ENCODE data around the gene PODN. TPM values are rescaled to one million over a fixed set of nuclear protein-coding genes. Genes with fewer than 3 reads are reported as not detected.

The PODN gene
- total and polyA plus RNA-seq, 2 donors (not counting 3 experiments of a cell fraction or from before 2014, with no cell fraction given) = 1.3 to 1.5 TPM

- H3K4me3 ChIP-seq (replicated peaks in 1 of 3; ENCODE audit: insufficient read depth in 1 of 3, low read depth in 1 of 3, low read length in 3 of 3) = no peak overlapping the region
- CTCF ChIA-PET = interaction anchor here (1.5 kb wide), 1 partner anchor 10 kb away, joined by 4 read pairs; no protein-coding TSS in a partner anchor
- no peak overlapping the region for H2AFZ ChIP-seq (ENCODE audit: low read depth, low read length)
- DNase-seq (ENCODE audit: low read depth, low spot score) = no peak
- H3K4me2 ChIP-seq (ENCODE audit: insufficient read depth, low read length) = no peak overlapping the region
- no peaks in the 10 kb centered on the region for H3K79me2 ChIP-seq (ENCODE audit: control insufficient read depth, insufficient read depth, low read length)
- TF ChIP-seq POLR2A (IDR thresholded peaks at IDR 0.05; ENCODE audit: low read depth, low read length) (no peak), MYC (IDR thresholded peaks at IDR 0.05; ENCODE audit: low read depth, low read length) (no peak), POLR2AphosphoS5 (IDR thresholded peaks at IDR 0.05; ENCODE audit: insufficient read depth, low read depth, low read length) (no peak)
- TF ChIP-seq, protein P1, sequence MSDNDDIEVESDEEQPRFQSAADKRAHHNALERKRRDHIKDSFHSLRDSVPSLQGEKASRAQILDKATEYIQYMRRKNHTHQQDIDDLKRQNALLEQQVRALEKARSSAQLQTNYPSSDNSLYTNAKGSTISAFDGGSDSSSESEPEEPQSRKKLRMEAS (IDR thresholded peaks at IDR 0.05; ENCODE audit: insufficient read depth, insufficient read length) = no peak
- no peak for FAIRE-seq
- POLR2A ChIA-PET = no interaction called here
- H3K27ac ChIP-seq (ENCODE audit: insufficient read depth, low read depth, low read length) = no peak overlapping the region
- no peaks in the 10 kb centered on the region for H3K9me1 ChIP-seq (replicated peaks; ENCODE audit: control insufficient read depth, extremely low read depth, insufficient read depth, low read length)
- H3K9me3 ChIP-seq (replicated peaks; ENCODE audit: control insufficient read depth, insufficient read depth, low read length) = no peaks in the 10 kb centered on the region
- no peaks in the 10 kb centered on the region for H3K4me1 ChIP-seq (ENCODE audit: control insufficient read depth, extremely low read depth, insufficient read depth, low read length)
- H3K9ac ChIP-seq (replicated peaks; ENCODE audit: extremely low read depth, insufficient read depth, low read length) = no peak overlapping the region
- H3K36me3 ChIP-seq (ENCODE audit: control insufficient read depth in 2 of 2, extremely low read depth in 1 of 2, insufficient read depth in 2 of 2, low read length in 2 of 2) = no peaks in the 10 kb centered on the region
- H3K27me3 ChIP-seq (ENCODE audit: control insufficient read depth in 2 of 2, insufficient read depth in 2 of 2, low read length in 2 of 2) = no peaks in the 10 kb centered on the region
- H4K20me1 ChIP-seq (replicated peaks; ENCODE audit: control insufficient read depth, extremely low read depth, insufficient read depth, low read length) = no peaks in the 10 kb centered on the region
- intact Hi-C loops (cut with micrococcal nuclease) = no loop called here
- dilution Hi-C loops (cut with MboI; ENCODE audit: extremely low pct_ligation_motif_present, low sequenced_read_pairs) = no loop called here
- no TSS peak for BruUV-seq (replicated peaks)
Measured at GRCh38 chr1:53082826-53083455, 20.9 kb downstream of the PODN start.

DNA sequence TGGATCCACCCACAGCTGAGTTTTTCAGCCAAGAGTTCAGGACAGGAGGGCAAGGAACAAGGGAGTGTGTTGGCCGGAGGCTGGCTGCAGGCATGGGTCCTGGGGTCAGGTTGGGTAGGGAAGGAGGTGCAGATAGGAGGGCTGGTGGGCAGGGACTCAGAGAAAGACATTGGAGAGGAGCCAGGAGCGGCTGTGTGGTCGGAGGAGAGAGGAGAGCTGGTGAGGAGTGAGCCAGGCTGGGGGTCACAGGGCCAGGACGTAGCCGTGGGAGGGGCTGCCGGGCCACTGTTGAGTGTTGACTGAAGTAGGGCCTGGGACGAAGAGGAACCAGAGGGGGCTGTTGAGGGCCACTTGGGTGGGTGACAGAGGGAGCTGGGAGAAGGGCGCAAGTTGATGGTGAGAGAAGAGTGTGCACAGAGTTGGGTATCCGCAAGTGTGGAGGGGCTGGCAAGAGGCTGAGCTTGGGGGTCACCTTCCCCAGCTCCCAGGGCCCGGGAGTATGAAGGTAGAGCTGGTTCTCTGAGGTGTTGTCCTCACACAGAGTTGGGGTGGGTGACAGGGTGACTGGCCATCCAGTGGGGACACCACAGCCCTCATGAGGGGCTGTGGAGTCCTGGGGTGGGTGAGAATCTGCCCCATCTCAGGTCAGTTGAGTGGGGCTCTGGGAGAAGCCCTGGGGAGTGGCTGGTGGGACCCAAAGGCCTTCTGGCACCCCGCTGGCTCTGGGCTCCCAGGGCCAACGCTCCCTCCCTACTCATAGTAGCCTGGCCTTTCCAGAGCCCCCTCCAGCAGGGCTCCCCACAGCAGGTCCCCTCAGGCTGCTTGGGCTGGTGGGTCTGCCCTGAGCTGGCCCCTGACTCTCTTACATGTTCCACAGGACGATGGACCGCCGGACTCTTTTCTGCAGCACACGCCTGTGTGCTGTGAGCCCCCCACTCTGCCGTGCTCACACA, 21.9 kb downstream of the PODN start:
- no peak overlapping the region for H3K9ac ChIP-seq (replicated peaks; ENCODE audit: extremely low read depth, insufficient read depth, low read length)
- CTCF ChIA-PET = interaction anchor here (1.5 kb wide), 1 partner anchor 9 kb away, joined by 4 read pairs; no protein-coding TSS in a partner anchor
- no peak overlapping the region for H2AFZ ChIP-seq (ENCODE audit: low read depth, low read length)
- H3K36me3 ChIP-seq (ENCODE audit: control insufficient read depth in 2 of 2, extremely low read depth in 1 of 2, insufficient read depth in 2 of 2, low read length in 2 of 2) = no peaks in the 10 kb centered on the region
- H3K4me2 ChIP-seq (ENCODE audit: insufficient read depth, low read length) = no peak overlapping the region
- FAIRE-seq = no peak
- no peak for TF ChIP-seq MYC (IDR thresholded peaks at IDR 0.05; ENCODE audit: low read depth, low read length)
- no peak for TF ChIP-seq GATA2 (IDR thresholded peaks at IDR 0.05; ENCODE audit: insufficient read depth, insufficient read length, low read depth, low read length)
- no peak for TF ChIP-seq EZH2 (IDR thresholded peaks at IDR 0.05; ENCODE audit: borderline replicate concordance, low read depth, low read length, severe bottlenecking)
- TF ChIP-seq POLR2AphosphoS5 (IDR thresholded peaks at IDR 0.05; ENCODE audit: insufficient read depth, low read depth, low read length) = no peak
- TF ChIP-seq JUN (IDR thresholded peaks at IDR 0.05; ENCODE audit: borderline replicate concordance, insufficient read depth, insufficient read length, low read depth) = no peak
- POLR2A ChIA-PET = no interaction called here
- no peaks in the 10 kb centered on the region for H3K27me3 ChIP-seq (ENCODE audit: control insufficient read depth in 2 of 2, insufficient read depth in 2 of 2, low read length in 2 of 2)
- H3K79me2 ChIP-seq (ENCODE audit: control insufficient read depth, insufficient read depth, low read length) = no peaks in the 10 kb centered on the region
- H4K20me1 ChIP-seq (replicated peaks; ENCODE audit: control insufficient read depth, extremely low read depth, insufficient read depth, low read length) = no peaks in the 10 kb centered on the region
- H3K4me3 ChIP-seq (replicated peaks in 1 of 3; ENCODE audit: insufficient read depth in 1 of 3, low read depth in 1 of 3, low read length in 3 of 3) = no peak overlapping the region
- dilution Hi-C loops (cut with MboI; ENCODE audit: extremely low pct_ligation_motif_present, low sequenced_read_pairs) (no loop called here), intact Hi-C loops (cut with micrococcal nuclease) (no loop called here)
- BruUV-seq (replicated peaks) = no TSS peak
- no peak for DNase-seq (ENCODE audit: low read depth, low spot score)
- H3K9me1 ChIP-seq (replicated peaks; ENCODE audit: control insufficient read depth, extremely low read depth, insufficient read depth, low read length) = no peaks in the 10 kb centered on the region
- no peak overlapping the region for H3K27ac ChIP-seq (ENCODE audit: insufficient read depth, low read depth, low read length)
- H3K9me3 ChIP-seq (replicated peaks; ENCODE audit: control insufficient read depth, insufficient read depth, low read length) = no peaks in the 10 kb centered on the region
- H3K4me1 ChIP-seq (ENCODE audit: control insufficient read depth, extremely low read depth, insufficient read depth, low read length) = no peaks in the 10 kb centered on the region
